ENCODE measurements around the gene ZNF541. TPM values are rescaled to one million over a fixed set of nuclear protein-coding genes. Genes with fewer than 3 reads are reported as not detected.

ZNF541 gene
- total RNA-seq, 1 donor from 2014 or later, result not detected

DNA sequence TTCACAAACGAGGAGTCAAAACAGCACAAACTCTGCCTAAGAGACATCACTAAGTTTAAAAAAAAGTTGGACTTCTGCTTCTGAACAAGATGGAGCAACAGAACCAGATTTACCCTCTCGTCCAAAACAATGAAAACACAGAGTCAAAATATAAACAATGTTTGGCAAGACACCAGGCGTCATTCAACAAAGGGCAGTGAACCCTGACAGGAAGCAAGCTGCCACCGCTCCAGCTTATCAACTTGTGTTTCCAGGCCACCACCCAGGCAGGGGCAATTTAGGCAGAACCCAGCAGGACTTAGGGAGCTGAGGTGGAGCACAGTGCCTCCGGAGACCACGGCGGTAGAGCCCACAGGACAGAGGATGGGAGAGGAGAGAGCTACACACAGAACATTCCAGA lies 49.5 kb downstream of the ZNF541 start:
- FAIRE-seq (no peak), DNase-seq (ENCODE audit: low read depth) (no peak)
- H3K27me3 ChIP-seq (ENCODE audit: control insufficient read depth, insufficient read depth, low read length), result no peaks in the 10 kb centered on the region
- no peaks in the 10 kb centered on the region for H3K36me3 ChIP-seq (ENCODE audit: control insufficient read depth, insufficient read depth, low read length)
- H3K4me3 ChIP-seq (ENCODE audit: low read depth, low read length), result no peak overlapping the region
- no peak for TF ChIP-seq CTCF (IDR thresholded peaks at IDR 0.05; ENCODE audit: insufficient read depth, low read length, severe bottlenecking)

Other genes starting within 250 kb of the ZNF541 start
- 0.53 and 0.64 TPM in 2 replicates for gene C5AR2, start 241.0 kb downstream of the ZNF541 start, total RNA-seq
- gene DHX34, start 223.8 kb downstream of the ZNF541 start, total RNA-seq, result 9.5 and 13.3 TPM in 2 replicates
- gene MEIS3, start 153.6 kb downstream of the ZNF541 start, total RNA-seq, result 8.7 and 11.3 TPM in 2 replicates
- gene SLC8A2, start 101.3 kb downstream of the ZNF541 start, total RNA-seq, result 0.26 TPM in 2 replicates
- 2.1 and 3.5 TPM in 2 replicates for gene KPTN, start 88.9 kb downstream of the ZNF541 start, total RNA-seq
- gene NAPA, start 58.1 kb downstream of the ZNF541 start, total RNA-seq, result 33.0 and 33.2 TPM in 2 replicates
- gene BICRA, start 36.0 kb upstream of the ZNF541 start, total RNA-seq, result 2.9 and 4.5 TPM in 2 replicates
- 53.4 and 67.5 TPM in 2 replicates for gene EHD2, start 140.3 kb upstream of the ZNF541 start, total RNA-seq
- gene NOP53, start 172.4 kb upstream of the ZNF541 start, total RNA-seq, result 112 and 121 TPM in 2 replicates
- gene SELENOW, start 205.6 kb upstream of the ZNF541 start, total RNA-seq, result 149 and 175 TPM in 2 replicates
- gene TPRX1, start 231.4 kb upstream of the ZNF541 start, total RNA-seq, result not detected in 2 replicates
- gene CRX, start 248.8 kb upstream of the ZNF541 start, total RNA-seq, result not detected in 2 replicates

Data from bronchial epithelial cell (primary cell).